ENCODE data around the gene ARHGAP40.

- TF ChIP-seq CTCF (IDR thresholded peaks at IDR 0.05; ENCODE audit: low read length) (no peak), EZH2 (IDR thresholded peaks at IDR 0.05; ENCODE audit: borderline replicate concordance, low read length) (no peak)
These were observed 1.6 kb upstream of the ARHGAP40 start for GRCh38 chr20:38600057-38600456.

All from OCI-LY1 (cell line).